HG02981 (cell line): ENCODE data around the gene CYP27C1.
"Not testable (repeated sequence)": the region's sequence is repeated elsewhere in the genome, so short reads cannot be mapped to it uniquely, and the experiment has no call there.

Source experiments
- ATAC-seq: cut with Tn5 transposase; IDR thresholded peaks from one replicate; pipeline ENCODE4 v1.9.1; 2021; ENCODE audit warnings: mild to moderate bottlenecking, moderate library complexity; ENCODE audit not compliant: unreplicated experiment

The CYP27C1 gene

DNA sequence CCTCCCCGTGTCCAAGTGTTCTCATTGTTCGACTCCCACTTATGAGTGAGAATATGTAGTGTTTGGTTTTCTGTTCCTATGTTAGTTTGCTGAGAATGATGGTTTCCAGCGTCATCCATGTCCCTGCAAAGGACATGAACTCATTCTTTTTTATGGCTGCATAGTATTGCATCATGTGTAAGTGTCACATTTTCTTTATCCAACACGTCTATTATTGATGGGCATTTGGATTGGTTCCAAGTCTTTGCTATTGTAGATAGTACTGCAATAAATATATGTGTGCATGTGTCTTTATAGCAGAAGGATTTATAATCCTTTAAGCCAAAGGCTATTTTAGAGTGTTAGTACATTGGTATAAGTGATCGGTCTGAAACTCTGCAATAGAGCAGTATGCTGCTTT lies 4.0 kb upstream of the CYP27C1 start:
- not testable (repeated sequence) for ATAC-seq

DNA sequence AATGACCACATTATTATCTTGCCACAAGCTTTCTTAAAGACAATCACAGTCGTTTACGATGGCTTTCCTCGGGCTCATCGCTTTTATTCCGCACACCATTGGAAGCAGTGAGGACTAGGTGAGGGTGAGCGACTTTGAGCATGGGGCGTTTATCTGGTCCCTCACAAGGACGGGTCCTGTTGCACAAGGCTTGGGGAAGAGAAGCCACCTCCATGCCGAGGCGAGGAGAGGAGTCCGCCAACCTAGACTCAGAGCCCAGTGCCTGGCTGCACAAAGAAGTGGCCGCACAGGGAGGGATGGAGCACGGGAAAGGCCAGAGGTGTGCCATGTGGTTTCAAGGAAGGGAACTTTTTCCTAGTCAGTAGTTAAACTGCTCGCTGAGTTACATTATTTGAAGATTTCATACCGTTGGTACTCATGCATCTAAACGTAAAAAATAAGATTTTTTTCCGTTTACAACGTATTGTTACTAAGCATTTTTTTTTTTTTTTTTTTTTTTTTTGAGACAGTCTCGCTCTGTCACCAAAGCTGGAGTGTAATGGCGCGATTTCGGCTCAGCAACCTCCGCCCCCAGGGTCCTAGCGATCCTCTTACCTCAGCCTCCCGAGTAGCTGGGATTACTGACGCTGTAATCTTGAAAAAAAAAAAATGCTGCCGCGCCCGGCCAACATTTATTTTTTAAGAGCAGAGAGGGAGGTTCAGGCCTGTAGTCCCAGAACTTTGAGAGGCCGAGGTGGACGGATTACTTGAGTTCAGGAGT lies 849 bp upstream of the CYP27C1 start:
- no peak for ATAC-seq

DNA sequence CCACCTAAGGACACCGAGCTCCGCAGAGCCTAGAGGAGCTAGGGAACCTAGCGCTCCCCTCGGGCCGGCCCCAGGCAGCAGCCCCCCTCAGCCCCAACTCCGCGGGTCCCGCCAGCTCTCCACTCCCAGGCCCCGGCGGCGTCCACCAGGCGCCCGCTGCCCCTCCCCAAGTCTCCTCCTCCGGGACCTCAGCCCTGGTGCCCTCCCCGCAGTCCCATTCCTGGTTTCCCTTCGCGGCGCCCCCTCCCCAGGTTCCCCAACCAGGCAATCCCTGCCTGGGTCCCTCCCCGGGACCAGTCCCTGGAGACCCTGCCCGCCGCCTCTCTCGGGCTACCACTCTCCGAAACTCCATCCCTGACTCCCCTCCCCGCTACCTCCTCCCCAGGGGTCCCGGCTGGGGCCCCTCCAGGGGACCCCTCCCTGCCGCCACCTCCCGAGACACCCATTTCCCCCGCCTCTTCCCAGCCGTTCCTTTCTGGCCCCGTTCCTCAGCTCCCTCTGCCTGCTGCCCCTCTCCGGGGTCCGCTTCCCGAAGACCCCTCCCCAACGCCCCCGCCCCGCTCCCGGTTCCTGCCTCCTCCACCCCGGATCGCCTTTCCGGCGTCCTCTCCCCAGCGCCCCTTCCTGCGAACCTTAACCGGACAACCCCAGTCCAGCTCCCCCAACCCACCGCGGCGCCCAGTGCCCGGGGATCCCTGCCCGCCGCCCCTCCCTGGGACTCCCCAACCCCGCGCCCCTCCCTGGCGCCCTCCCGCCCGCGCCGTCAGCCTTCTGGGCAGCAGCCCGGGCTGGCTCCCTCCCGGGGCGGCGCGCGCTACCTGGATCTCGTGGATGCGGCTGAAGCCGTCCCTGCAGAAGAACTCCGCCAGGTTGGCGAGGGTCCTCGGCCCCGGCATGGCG lies 678 bp downstream of the CYP27C1 start:
- no peak for ATAC-seq

DNA sequence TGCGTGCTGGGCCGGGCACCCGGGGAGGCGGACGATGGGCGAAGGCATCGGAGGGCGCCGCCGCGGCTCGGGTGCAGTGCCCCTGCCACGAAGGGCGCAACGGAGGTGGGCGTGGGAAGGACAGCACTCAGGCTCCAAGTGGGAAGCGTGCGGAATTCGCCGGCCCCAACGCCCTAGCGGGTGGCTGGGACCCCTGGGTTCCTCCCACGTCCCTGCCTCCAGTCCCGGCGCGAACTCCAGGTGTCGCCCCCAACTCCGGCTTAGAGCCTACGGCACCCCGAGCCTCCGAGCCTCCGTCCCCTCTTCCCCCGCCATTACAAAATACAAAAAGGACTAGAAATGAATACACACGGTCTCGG lies 1.3 kb downstream of the CYP27C1 start:
- no peak for ATAC-seq

DNA sequence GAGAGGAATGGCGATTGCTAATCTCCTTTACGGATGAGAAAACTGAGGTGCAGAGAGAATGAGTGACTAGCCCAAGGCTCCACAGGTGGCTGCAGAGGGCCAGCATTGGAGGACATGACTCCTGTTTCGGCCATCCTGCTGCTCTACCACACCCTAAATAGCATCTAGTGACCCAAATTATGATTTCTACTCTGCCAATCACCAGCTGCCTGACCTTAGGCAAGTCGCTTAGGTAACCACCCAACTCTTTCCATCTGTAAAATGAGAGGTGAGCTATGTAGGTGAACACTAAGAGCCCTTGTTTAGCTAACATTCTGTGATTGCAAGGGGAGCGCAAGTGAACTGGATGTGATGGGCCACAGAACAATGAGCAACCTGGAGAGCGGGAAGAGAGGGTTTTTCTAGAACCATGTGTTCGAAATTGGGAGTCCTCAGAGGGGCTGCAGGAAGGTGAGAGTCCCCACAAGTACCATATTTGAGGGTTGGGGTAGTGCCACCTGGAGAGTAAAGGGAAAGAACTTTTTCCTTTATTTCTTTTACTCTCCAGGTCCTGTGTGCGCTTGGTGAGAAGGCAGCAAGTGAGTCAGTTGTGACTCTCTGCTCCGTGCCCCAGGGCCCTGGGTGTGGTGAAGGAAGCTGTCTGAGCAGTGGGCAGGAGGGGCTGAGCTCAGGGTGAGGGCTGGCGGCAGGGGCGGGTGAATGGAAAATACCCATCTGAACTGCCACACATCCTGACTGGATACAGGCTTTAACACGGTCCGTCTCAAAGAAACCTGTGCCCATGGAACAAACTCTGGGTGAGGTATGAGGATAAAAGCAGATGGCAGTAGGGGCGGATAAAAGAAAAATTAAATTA lies 2.4 kb downstream of the CYP27C1 start:
- ATAC-seq, result no peak

DNA sequence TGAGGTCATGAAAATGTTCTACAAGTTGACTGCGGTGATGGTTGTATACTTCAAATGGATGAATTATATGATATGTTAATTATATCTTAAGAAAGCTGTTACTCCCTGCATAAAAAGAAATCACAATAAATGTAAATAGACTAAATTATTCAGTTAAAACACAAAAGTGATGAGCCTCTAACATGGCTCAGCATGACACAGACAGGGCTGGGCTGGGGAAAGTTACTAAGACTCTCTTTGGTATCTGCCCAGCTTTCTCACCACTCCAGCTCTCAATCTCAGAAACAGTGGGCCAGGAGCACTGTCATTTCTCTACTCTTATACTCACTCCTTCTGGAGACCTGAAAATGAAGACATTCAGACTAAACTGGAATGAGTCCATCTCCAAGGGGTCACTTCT lies 3.5 kb downstream of the CYP27C1 start:
- no peak for ATAC-seq

DNA sequence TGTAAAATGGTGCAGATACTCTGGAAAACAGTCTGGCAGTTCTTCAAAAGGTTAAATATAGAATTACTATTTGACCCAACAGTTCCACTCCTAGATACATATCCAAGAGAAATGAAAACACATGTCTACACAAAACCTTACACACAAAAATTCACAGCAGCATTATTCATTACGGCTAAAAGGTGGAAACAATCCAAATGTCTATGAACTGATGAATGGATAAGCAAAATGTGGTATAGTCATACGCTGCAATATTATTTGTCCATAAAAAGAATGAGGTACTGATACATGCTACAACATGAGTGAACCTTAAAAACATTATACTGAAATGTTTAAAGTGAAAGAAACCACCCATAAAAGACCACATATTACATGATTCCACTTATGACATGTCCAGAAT lies 4.0 kb downstream of the CYP27C1 start:
- ATAC-seq, result no peak

DNA sequence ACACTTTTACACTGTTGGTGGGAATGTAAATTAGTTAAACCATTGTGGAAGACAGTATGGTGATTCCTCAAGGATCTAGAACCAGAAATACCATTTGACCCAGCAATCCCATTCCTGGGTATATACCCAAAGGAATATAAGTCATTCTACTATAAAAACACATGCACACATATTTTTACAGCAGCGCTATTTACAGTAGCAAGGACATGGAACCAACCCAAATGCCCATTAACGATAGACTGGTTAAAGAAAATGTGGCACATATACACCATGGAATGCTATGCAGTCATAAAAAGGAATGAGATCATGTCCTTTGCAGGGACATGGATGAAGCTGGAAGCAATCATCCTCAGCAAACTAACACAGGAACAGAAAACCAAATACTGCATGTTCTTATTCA lies 5.9 kb downstream of the CYP27C1 start:
- ATAC-seq, result not testable (repeated sequence)

DNA sequence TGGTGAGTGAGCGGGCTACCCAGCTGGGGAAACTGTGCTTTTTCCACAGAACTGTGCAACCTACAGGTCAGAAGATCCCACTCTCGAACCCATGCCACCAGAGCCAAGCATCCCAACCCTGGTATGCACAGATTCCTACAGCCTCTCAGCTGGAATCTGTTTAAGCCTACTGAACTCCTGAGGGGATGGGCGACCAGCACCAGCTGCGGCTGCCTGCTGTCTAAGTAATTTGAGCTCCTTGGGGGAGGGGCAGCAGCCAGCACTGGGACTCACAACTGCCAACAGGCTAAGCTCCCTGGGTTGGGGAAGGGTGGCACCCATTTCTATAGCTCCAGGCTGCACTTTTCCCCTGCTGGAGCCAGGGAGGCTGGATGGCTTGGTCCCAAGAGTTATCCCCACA lies 11.8 kb downstream of the CYP27C1 start:
- ATAC-seq, result no peak

DNA sequence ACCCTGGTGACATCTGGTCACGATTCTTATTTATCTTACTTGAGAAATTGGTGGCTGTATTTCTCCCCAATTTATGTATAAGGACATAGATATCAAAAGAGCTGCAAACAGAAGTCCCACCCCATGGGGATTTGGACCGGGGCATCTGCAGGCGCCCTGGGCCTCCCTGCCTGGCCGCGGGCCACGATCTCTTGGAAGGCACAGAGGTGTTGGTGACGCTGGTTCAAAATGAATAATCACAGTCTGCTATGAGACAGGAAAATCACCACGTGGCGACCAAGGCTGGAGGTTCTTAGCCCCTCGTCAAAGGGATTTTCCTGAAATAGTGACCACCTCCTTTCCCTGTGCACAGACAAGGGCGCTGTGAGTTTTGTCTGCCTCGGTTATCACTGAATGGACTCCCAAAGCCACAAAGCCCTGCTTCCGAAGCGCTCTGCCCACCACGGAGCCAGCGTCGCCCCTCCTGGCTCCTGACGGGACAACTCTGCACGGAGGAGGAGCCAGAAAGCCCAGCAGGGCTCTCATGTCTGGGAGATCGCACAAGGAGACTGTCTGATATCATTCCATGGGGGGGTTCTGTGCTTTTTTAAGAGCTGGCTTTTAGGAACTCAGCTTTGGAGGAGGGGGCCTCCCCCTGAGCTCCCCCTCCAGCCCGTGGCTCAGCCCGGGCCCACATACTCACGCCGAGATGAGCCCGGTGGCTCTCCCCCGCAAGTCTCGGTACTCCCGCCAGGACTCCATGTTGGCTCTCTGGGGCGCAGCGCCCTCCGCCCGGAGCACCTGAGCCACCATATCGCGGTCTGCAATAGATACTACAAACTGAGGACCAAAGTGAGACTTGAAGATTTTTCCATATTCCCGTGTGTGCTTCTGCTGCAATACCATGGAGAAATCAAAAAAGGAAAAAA lies 14.6 kb downstream of the CYP27C1 start:
- ATAC-seq, result no peak

DNA sequence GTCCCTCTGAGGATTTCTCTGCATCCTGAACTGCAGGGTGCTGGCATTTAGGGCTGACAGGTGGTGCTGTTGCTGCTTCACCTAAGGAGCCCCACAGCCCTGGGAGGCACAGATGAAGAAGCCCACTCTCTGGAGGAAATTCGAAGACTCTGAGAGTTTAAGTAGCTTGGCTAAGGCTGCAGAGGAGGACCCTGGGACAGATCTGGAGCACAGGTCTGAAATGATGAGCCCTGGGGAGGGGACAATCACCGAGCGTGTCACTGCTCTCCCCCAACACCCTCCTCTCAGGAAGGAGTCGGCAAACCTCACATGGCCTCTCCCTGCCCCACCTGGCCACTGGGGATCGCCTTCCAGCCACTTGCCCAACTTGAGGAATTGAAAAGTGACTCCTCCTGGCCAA lies 18.6 kb downstream of the CYP27C1 start:
- ATAC-seq, result no peak

DNA sequence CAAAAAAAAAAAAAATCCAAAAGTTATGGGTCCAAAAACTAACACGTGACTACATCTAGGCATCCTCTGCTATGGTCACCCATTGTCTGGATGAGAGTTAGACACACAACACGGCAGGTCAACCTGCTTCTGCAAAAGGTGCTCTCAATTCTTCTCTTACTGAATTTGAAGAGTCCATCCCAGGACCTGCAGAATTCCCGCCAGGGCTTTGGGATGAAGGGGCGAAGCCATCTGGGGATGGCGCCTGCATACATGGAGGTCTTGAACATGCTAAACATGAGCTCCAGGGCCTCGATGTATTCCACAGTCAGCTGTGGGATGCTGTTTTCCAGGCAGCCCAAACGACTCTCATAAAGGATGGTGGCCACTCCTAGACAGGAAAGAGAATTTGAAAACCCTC lies 19.1 kb downstream of the CYP27C1 start:
- no peak for ATAC-seq

DNA sequence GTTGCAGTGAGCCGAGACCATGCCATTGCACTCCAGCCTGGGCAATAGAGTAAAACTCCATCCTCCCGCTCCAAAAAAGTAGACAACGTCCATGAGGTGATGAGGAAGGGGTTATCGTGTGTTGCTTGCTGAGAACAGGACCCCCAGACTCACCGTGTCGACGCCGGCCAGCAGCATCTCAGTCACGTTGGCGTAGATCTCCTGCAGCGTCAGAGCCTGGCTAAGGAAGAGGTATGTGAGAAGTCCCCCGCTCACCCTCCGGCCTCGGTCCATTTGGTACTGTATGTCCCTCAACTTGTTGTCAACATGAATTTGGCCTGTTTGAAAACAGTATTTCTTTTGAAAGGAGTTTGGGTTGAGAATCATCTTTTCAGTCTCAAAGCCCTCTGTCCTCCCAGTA lies 20.9 kb downstream of the CYP27C1 start:
- ATAC-seq, result no peak

DNA sequence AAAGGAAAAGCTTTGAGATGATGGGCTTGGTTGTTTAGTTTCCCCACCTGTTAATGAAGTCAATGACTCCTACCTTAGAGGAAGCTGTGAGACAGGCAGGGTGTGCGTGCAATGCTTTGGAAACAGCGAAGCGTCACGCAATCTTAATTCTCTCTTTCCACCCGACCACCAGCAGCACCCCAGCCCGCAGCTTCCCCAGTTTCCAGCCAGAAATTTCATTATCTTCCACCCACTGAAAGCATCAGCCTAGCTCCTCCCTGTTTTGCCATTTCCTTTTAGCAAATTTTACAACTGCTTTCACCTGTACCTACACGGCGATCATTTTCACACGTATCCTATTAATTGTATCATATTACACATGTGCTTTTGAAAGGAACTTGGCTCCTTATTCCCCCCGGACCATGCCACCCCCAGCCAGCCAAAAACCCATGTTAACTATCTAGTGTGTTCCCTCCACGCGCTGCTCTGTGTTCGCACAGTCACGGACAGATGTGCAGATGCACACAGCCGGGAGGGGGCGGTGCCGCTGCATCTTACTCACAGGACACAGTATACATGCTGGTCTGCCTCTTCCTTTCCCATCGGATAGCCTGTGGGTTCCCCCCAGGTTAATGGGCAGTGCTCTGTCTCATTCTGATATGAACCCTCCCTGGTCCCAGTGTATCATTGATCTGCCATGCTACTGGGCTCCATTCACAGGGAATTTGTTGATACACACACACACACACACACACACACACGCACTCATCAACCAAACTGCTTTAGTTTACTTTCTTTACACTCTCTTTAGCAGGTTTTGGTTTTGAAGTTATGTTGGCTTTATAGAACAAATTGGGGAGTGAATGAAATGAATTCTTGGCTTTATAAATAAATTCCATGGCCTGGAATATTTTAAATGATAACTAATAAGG lies 22.4 kb downstream of the CYP27C1 start:
- ATAC-seq, result no peak

DNA sequence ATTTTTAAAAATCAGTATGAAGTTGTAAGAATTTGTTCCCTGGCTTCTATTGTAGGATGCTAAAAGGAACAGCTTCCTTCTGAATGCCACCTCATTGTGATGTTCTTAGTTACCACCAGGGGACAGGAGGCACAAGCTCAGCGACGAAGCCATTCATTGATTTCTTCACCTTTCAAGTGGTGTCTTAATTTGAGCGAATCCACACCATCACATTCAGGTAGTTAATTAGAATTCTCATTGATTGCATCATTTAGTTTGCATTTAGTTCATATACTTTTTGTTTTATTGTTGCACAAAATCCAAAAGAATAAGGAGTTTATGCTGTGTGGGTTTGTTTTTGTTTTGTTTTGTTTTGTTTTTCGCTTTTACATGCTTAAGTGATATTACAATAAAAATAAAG lies 23.1 kb downstream of the CYP27C1 start:
- no peak for ATAC-seq

DNA sequence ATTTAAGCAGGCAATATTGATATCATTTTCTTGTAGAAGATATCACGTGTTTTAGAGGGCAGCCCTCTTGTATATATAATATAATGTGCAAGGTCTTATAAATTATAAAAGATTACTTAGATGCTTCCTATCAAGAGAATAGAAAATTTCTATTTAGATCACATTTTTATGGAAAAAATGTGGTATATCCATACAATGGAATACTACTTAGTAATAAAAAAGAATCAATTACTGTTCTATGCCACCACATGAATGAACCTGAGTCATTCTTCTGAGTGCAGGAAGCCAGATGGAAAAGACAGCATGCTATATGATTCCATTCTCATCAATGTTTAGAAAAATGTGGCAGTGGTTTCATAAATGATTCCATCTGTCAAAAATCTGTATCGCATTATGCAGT lies 23.6 kb downstream of the CYP27C1 start:
- no peak for ATAC-seq

DNA sequence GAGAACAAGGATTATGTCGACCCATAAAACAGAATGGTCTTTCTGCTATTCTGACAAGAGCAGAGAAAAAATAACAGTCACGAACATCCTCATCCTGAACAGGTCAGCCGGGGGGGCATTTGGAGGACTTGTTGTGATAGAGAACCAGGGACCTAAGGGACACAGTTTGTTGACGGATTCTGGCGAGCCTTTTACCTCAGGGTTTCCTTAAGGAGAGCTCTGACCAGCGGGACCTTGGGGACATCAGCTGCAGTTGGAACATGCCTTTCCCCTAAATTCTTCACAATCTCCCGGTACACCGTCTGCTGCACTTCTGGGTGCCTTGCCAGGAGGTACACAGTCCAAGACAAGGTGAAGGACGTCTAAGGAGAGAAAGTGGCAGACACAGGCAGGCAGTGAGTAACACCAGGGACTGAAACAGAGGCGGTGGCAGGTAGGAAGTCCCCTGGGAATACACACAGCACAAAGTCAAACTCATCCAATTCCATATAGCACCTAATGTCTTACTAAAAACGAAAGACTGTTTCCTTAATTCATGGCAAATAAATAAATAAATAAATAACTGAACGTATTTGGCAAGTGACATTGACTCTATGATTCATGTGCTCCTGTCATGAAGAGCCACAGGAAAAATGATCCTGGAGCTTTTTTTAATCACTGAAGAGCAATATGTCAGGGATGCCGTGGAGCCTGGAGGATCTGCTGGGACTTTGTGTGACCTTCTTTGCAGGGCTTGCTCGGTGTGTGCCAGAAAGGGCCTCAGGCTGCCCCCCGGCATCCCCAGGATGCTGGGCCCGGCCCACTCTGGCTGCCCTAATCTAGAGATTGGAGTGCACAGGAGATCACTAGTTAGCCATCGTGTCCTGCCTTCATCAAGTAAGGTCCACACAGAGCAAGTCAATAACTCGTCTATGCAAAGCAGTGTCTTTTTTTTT lies 24.7 kb downstream of the CYP27C1 start:
- no peak for ATAC-seq

DNA sequence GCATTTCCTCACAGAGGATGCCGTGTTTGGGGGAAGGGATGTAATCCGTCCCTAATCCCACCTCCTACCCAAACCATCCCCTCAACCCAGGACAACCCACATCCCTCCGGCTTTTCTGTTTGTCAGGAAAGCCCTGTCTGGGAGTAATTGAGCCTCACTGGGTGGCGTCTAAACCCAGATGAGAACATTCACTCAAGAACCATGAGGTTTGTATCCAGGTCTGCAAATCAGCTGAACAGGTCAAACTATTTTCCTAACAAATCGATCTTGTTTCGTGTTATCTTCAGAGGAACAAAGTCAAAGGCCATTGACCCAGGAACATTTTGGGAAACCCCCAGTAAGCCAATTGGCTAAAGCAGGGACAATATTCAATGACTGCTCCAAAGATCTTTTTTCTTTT lies 25.7 kb downstream of the CYP27C1 start:
- ATAC-seq, result no peak
